ENCODE results near the gene SNORC. TPM values are rescaled to one million over a fixed set of nuclear protein-coding genes. Genes with fewer than 3 reads are reported as not detected.

Gene SNORC
- total and polyA plus RNA-seq, 2 of the 13 experiments (the other 11 are each of a cell fraction or from before 2014, with no cell fraction given): 59.1 to 86.1 TPM

DNA sequence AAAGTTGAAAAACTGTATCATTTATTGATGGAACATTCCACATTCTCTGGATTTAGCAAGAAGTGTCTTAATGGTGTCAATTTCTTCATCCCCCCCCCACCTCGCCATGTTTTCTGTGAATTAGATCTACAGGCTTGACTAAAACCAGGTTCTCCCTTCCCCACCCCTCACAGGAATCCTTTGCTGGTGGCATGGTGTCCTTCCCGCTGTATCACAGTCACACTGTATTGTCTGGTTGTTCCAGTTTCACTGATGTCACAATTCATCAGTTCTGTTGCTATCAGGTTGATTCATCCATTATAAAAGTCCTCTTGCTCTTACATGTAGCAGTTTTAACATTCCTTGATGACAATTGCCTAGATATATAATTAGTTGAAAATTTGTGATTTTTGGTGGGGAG, 6.1 kb upstream of the SNORC start:
- 0 out of 5 replicates have a peak, but pooled peaks cover under 1 to 3% of the 10 kb centered on the region in 2 experiments for H3K36me3 ChIP-seq (replicated peaks in 1 of 2; ENCODE audit: control insufficient read depth in 1 of 2, insufficient read depth in 2 of 2, low read length in 2 of 2)
- in situ Hi-C loops (cut with HindIII; ENCODE audit: extremely low pct_ligation_motif_present, low pct_unique_long_range_greater_than_20kb): no loop called here
- no peak overlapping the region for H3K4me2 ChIP-seq (ENCODE audit: low read depth, low read length)
- H2AFZ ChIP-seq (ENCODE audit: low read length): no peak overlapping the region
- H3K9me3 ChIP-seq (ENCODE audit: low read length): no peaks in the 10 kb centered on the region
- WGBS (ENCODE audit: low lambda C conversion rate): 98% methylated on average over 2 of the region's 2 CpGs
- no peak overlapping the region for H3K4me3 ChIP-seq (replicated peaks in 1 of 3; ENCODE audit: insufficient read depth in 1 of 3, low read depth in 2 of 3, low read length in 3 of 3)
- DNase-seq (ENCODE audit: low spot score): no peak
- H3K79me2 ChIP-seq (ENCODE audit: insufficient read depth, low read length): no peaks in the 10 kb centered on the region
- POLR2A ChIA-PET: no interaction called here
- intact Hi-C loops (cut with micrococcal nuclease; ENCODE audit: unreplicated experiment): no loop called here
- CTCF ChIA-PET (ENCODE audit: low intra/inter-chr PET ratio, low total read pairs): no interaction called here
- H3K9ac ChIP-seq (ENCODE audit: insufficient read depth, low read depth, low read length): no peak overlapping the region
- H4K20me1 ChIP-seq (ENCODE audit: insufficient read depth, low read length): no peaks in the 10 kb centered on the region
- FAIRE-seq: no peak
- no peaks in the 10 kb centered on the region for H3K27me3 ChIP-seq (ENCODE audit: control insufficient read depth in 1 of 2, insufficient read depth in 2 of 2, low read length in 2 of 2)
- TF ChIP-seq AGO1 (IDR thresholded peaks at IDR 0.05; ENCODE audit: low read depth, low read length, poor library complexity, severe bottlenecking) (no peak), POLR2G (IDR thresholded peaks at IDR 0.05; ENCODE audit: low read depth, low read length) (no peak), ZNF317 (CRISPR knock-in tag; IDR thresholded peaks at IDR 0.05) (no peak), E2F5 (CRISPR knock-in tag; conservative IDR thresholded peaks at IDR 0.05) (no peak)
- TF ChIP-seq, protein P1, sequence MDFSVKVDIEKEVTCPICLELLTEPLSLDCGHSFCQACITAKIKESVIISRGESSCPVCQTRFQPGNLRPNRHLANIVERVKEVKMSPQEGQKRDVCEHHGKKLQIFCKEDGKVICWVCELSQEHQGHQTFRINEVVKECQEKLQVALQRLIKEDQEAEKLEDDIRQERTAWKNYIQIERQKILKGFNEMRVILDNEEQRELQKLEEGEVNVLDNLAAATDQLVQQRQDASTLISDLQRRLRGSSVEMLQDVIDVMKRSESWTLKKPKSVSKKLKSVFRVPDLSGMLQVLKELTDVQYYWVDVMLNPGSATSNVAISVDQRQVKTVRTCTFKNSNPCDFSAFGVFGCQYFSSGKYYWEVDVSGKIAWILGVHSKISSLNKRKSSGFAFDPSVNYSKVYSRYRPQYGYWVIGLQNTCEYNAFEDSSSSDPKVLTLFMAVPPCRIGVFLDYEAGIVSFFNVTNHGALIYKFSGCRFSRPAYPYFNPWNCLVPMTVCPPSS (IDR thresholded peaks at IDR 0.05): no peak
- peaks cover 56% of the 10 kb centered on the region for H3K4me1 ChIP-seq (ENCODE audit: insufficient read depth, low read length)
- ATAC-seq: no peak
- no TSS peak for BruUV-seq (replicated peaks)
- H3K27ac ChIP-seq (ENCODE audit: extremely low read length, insufficient read depth, low read length): no peak overlapping the region

GRCh38 chr2:232865165-232865564, 4.9 kb upstream of the SNORC start:
- H3K9me3 ChIP-seq (ENCODE audit: low read length): no peaks in the 10 kb centered on the region
- no peaks in the 10 kb centered on the region for H3K27me3 ChIP-seq (ENCODE audit: control insufficient read depth in 1 of 2, insufficient read depth in 2 of 2, low read length in 2 of 2)
- peaks cover 56% of the 10 kb centered on the region for H3K4me1 ChIP-seq (ENCODE audit: insufficient read depth, low read length)
- POLR2A ChIA-PET: no interaction called here
- BruUV-seq (replicated peaks): no TSS peak
- no peak for FAIRE-seq
- H3K36me3 ChIP-seq (replicated peaks in 1 of 2; ENCODE audit: control insufficient read depth in 1 of 2, insufficient read depth in 2 of 2, low read length in 2 of 2): 0 out of 5 replicates have a peak, but pooled peaks cover 0 to 2% of the 10 kb centered on the region in 2 experiments
- no peak for DNase-seq (ENCODE audit: low spot score)
- TF ChIP-seq IKZF5 (CRISPR knock-in tag; IDR thresholded peaks at IDR 0.05) (no peak), PRMT3 (CRISPR knock-in tag; IDR thresholded peaks at IDR 0.05; ENCODE audit: borderline replicate concordance, low read depth) (no peak), RNF2 (conservative IDR thresholded peaks at IDR 0.05; ENCODE audit: low read depth) (no peak), ETV5 (CRISPR knock-in tag; IDR thresholded peaks at IDR 0.05; ENCODE audit: borderline replicate concordance) (no peak), HMG20A (CRISPR knock-in tag; IDR thresholded peaks at IDR 0.05; ENCODE audit: borderline replicate concordance) (no peak), SRSF4 (IDR thresholded peaks at IDR 0.05; ENCODE audit: low read depth, low read length, poor library complexity, severe bottlenecking) (no peak), GABPA (IDR thresholded peaks at IDR 0.05; ENCODE audit: low read depth, low read length) (no peak), GABPA (CRISPR knock-in tag; IDR thresholded peaks at IDR 0.05; ENCODE audit: low read depth) (no peak), CEBPG (CRISPR knock-in tag; IDR thresholded peaks at IDR 0.05) (peak; percentile 43; the same call in 1 of the 2 replicates), CEBPB (IDR thresholded peaks at IDR 0.05; ENCODE audit: borderline replicate concordance, low read depth, low read length) (peak; percentile 56; the same call in 1 of the 2 replicates), MXI1 (IDR thresholded peaks at IDR 0.05; ENCODE audit: borderline replicate concordance, low read depth, low read length) (no peak), ZNF564 (CRISPR knock-in tag; IDR thresholded peaks at IDR 0.05) (no peak), ZNF224 (CRISPR knock-in tag; IDR thresholded peaks at IDR 0.05) (no peak)
- in situ Hi-C loops (cut with HindIII; ENCODE audit: extremely low pct_ligation_motif_present, low pct_unique_long_range_greater_than_20kb): no loop called here
- H3K4me2 ChIP-seq (ENCODE audit: low read depth, low read length): no peak overlapping the region
- no peak overlapping the region for H3K27ac ChIP-seq (ENCODE audit: extremely low read length, insufficient read depth, low read length)
- no peak overlapping the region for H2AFZ ChIP-seq (ENCODE audit: low read length)
- CTCF ChIA-PET (ENCODE audit: low intra/inter-chr PET ratio, low total read pairs): no interaction called here
- no peak overlapping the region for H3K4me3 ChIP-seq (replicated peaks in 1 of 3; ENCODE audit: insufficient read depth in 1 of 3, low read depth in 2 of 3, low read length in 3 of 3)
- H3K79me2 ChIP-seq (ENCODE audit: insufficient read depth, low read length): peaks cover under 1% of the 10 kb centered on the region
- 100% methylated on average over 1 of the region's 1 CpG for WGBS (ENCODE audit: low lambda C conversion rate)
- no peak for ATAC-seq
- H3K9ac ChIP-seq (ENCODE audit: insufficient read depth, low read depth, low read length): no peak overlapping the region
- no peaks in the 10 kb centered on the region for H4K20me1 ChIP-seq (ENCODE audit: insufficient read depth, low read length)
- intact Hi-C loops (cut with micrococcal nuclease; ENCODE audit: unreplicated experiment): no loop called here
